Skeletal muscle satellite cell (primary cell): ENCODE measurements around the gene ABCA3.
"Not testable (repeated sequence)": the region's sequence is repeated elsewhere in the genome, so short reads cannot be mapped to it uniquely, and the experiment has no call there.

Experiments
- H3K27me3 ChIP-seq: 2 replicates; pipeline ENCODE4 v1.7.0; 2013; ENCODE audit warnings: low read length; ENCODE audit not compliant: control insufficient read depth, insufficient read depth
- H3K36me3 ChIP-seq: 2 replicates; pipeline ENCODE4 v1.7.0; 2013; ENCODE audit warnings: mild to moderate bottlenecking, control low read depth, low read length; ENCODE audit not compliant: insufficient read depth
- H3K4me1 ChIP-seq: 2 replicates; pipeline ENCODE4 v1.7.0; 2013; ENCODE audit warnings: low read length; ENCODE audit not compliant: control insufficient read depth, insufficient read depth
- H3K4me2 ChIP-seq: 2 replicates; pipeline ENCODE4 v1.7.0; 2013; ENCODE audit warnings: mild to moderate bottlenecking, low read length
- H3K4me3 ChIP-seq: 2 replicates; pipeline ENCODE4 v1.7.0; 2013; ENCODE audit warnings: low read length
- H3K9ac ChIP-seq: 2 replicates; pipeline ENCODE4 v1.7.0; 2013; ENCODE audit warnings: mild to moderate bottlenecking, low read depth, low read length, moderate library complexity
- H3K9me3 ChIP-seq: replicated peaks from 2 replicates; pipeline ENCODE4 v1.7.0; 2013; ENCODE audit warnings: mild to moderate bottlenecking, control low read depth, low read length

The ABCA3 gene

DNA sequence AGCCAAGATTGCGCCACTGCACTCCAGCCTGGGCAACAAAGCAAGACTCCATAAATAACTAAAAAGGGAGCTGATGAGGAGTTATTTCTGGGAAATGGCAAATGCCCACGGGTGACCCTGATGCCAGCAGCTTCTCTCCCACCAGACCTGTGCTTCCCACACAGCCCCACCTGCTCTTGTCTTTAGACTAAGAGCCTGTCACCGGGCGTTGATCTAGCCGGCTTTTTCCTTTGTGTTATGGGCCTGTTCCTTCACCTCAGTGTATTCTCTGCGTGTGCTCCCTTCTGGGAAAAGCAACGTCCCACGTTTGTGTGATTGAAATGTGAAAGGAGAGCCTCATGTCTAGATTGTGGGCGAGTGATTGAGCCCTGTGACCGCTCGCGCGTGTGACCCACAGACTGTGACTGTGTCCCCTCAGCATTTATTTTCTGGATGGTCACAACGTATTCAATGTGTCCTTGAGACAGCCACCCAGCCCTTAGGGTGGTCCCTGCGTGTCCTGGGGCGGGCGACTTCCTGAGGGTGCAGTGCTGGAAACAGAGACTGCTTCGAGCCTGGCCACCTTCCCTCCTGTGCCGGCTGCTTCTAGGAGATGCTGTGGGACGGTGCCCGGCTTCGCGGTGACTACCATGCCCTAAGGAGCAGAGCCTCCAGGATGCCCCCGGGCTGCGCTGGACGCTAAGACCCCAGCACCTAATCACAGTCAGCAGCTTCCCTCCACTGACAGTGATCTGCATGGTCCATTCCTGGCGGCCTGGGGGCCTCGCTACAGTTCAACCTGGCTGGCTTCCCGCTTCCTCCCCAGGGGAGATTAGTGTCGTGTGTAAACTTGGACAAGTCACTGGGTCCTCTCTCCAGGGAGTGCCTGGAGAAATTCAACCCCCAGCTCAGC is 64.8 kb downstream of the ABCA3 start:
- Histone ChIP-seq H3K4me2 (no peak overlapping the region), H3K4me3 (no peak overlapping the region), H3K9me3 (no peaks in the 10 kb centered on the region), H3K4me1 (no peaks in the 10 kb centered on the region), H3K27me3 (peaks cover 9% of the 10 kb centered on the region), H3K36me3 (no peaks in the 10 kb centered on the region), H3K9ac (no peak overlapping the region)

GRCh38 chr16:2273931-2274330 is 66.6 kb downstream of the ABCA3 start:
- Histone ChIP-seq H3K9me3 (no peaks in the 10 kb centered on the region), H3K27me3 (peaks cover 3% of the 10 kb centered on the region), H3K9ac (no peak overlapping the region), H3K4me1 (peaks cover 10% of the 10 kb centered on the region), H3K36me3 (no peaks in the 10 kb centered on the region), H3K4me2 (no peak overlapping the region), H3K4me3 (no peak overlapping the region)

GRCh38 chr16:2273484-2273883 is 67.0 kb downstream of the ABCA3 start:
- H3K4me3 ChIP-seq, result no peak overlapping the region
- H3K36me3 ChIP-seq, result no peaks in the 10 kb centered on the region
- no peaks in the 10 kb centered on the region for H3K9me3 ChIP-seq
- H3K9ac ChIP-seq, result no peak overlapping the region
- H3K4me2 ChIP-seq, result no peak overlapping the region
- H3K4me1 ChIP-seq, result peaks cover 10% of the 10 kb centered on the region
- H3K27me3 ChIP-seq, result peaks cover 2% of the 10 kb centered on the region

DNA sequence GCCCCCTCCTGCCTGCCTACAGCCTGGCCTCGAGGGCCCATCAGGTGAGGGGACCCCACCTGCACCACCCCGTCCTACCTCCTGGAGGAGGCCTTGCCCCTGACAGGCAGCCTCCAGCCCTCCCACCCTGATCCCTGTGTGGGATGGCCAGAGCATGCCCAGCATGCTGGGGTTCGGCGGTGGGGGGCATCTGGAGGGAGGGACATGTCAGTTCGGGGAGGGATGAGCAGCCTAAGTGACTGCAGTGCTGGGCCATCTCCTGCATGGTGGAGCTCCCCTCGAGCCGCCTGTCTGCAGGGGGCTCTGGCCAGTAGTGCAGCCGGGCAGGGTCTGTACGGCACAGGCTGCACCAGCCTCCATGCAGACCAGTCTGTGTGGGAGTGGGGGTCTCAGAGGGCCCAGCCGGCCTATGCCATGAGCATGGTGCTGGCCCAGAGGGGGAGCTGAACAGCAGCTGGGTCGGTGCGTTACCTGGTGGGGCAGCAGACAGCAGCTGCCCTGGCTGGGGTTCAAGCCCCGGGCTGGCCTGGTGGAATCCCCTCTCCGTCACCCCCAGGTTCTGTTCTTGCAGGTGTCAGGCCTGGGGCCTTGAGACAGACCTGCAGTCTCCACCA is 68.6 kb downstream of the ABCA3 start:
- Histone ChIP-seq H3K4me3 (no peak overlapping the region), H3K9ac (no peak overlapping the region), H3K4me2 (no peak overlapping the region), H3K9me3 (no peaks in the 10 kb centered on the region), H3K27me3 (no peaks in the 10 kb centered on the region), H3K36me3 (no peaks in the 10 kb centered on the region), H3K4me1 (peaks cover 10% of the 10 kb centered on the region)

DNA sequence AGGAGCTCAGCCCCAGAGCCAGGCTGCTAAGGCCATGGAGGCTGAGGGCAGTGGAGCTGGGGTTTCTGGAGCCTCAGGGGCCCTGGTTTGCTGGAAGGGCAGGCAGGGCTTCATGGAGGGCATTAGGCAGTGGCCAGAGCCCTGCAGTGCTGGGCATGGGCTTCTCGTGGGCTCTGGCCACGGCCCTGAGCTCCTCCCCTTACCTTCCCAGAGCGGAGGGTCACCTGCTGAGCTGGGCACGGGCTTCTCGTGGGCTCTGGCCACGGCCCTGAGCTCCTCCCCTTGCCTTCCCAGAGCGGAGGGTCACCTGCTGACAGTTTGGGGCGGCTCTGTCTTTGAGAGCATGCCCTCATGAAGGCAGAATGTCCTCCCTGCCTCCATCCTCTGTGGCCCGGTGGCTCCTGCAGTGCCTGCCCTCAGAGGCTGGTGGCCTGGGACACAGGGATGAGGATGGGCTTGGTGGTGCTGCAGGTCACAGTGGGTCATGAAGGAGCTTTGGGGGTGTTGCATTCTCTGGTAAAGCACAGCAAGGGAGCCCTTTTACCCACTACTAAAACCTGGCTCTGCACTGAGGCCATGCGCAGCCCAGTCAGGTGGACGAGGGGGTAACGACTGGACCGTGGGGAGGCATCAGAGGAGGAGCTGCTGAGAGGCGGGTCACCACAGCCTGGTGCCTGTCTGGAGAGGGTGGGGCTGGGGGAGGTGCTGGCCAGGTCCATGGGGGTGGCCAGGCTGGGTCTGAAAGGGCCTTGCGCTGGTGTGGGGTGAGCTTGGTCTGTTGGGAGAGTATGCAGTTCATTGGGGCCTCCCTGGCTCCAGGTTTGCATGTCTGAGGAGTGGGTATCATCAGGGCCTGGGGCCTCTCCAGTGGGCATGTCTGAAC is 69.7 kb downstream of the ABCA3 start:
- no peaks in the 10 kb centered on the region for H3K27me3 ChIP-seq
- H3K4me3 ChIP-seq, result no peak overlapping the region
- H3K4me1 ChIP-seq, result peaks cover 16% of the 10 kb centered on the region
- H3K36me3 ChIP-seq, result peaks cover under 1% of the 10 kb centered on the region
- no peak overlapping the region for H3K4me2 ChIP-seq
- H3K9ac ChIP-seq, result no peak overlapping the region
- H3K9me3 ChIP-seq, result no peaks in the 10 kb centered on the region

- Histone ChIP-seq H3K4me3 (no peak overlapping the region), H3K36me3 (peaks cover 4% of the 10 kb centered on the region), H3K9me3 (no peaks in the 10 kb centered on the region), H3K27me3 (no peaks in the 10 kb centered on the region), H3K4me1 (peaks cover 19% of the 10 kb centered on the region), H3K9ac (no peak overlapping the region), H3K4me2 (peak overlapping the region; percentile 79)
These were observed 70.5 kb downstream of the ABCA3 start for GRCh38 chr16:2270070-2270462.

- Histone ChIP-seq H3K9ac (peak within 1 kb of the TSS; percentile 82), H3K27me3 (no peaks in the 10 kb centered on the region), H3K4me1 (peaks cover 35% of the 10 kb centered on the region), H3K9me3 (no peaks in the 10 kb centered on the region), H3K36me3 (peaks cover 22% of the 10 kb centered on the region), H3K4me2 (peak within 1 kb of the TSS; percentile 79), H3K4me3 (peak within 1 kb of the TSS; percentile 80)
These were observed 72.4 kb downstream of the ABCA3 start, which contains the start of gene RNPS1 for GRCh38 chr16:2267913-2268666. RNPS1 (minus strand) TSS chr16:2268126; CDS start chr16:2264643, 3,483 bp downstream.

DNA sequence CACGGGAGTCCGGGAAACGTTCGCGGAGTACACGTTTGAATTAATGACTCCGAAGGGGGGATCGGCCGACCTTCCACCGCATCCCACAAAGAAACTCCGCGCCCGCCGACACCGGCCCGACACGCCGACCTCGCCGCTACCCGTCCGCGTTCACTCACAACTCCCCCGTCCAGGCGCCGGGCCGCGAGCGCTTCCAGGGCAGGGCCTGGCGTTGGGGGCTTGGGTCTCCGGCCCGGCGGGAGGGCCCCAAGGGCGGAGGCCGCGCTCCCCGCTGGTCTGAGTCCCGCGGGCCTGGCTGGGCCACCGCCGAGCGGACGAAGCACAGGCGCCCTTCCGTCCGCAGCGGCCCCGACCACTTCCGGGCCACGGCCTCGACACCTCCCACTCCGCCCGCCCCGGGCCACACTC is 73.0 kb downstream of the ABCA3 start:
- not testable (repeated sequence) for H3K27me3 ChIP-seq, H3K9me3 ChIP-seq
- H3K36me3 ChIP-seq, result peaks cover 28% of the 10 kb centered on the region
- H3K4me3 ChIP-seq, result peak overlapping the region; percentile 80
- H3K9ac ChIP-seq, result peak overlapping the region; percentile 82
- peak overlapping the region; percentile 79 for H3K4me2 ChIP-seq
- H3K4me1 ChIP-seq, result peaks cover 35% of the 10 kb centered on the region

- H3K4me2 ChIP-seq, result peak overlapping the region; percentile 79
- H3K4me1 ChIP-seq, result peaks cover 35% of the 10 kb centered on the region
- peak overlapping the region; percentile 82 for H3K9ac ChIP-seq
- H3K27me3 ChIP-seq, H3K9me3 ChIP-seq: not testable (repeated sequence)
- peak overlapping the region; percentile 80 for H3K4me3 ChIP-seq
- H3K36me3 ChIP-seq, result peaks cover 34% of the 10 kb centered on the region
These were observed 73.6 kb downstream of the ABCA3 start for GRCh38 chr16:2266887-2267286.

DNA sequence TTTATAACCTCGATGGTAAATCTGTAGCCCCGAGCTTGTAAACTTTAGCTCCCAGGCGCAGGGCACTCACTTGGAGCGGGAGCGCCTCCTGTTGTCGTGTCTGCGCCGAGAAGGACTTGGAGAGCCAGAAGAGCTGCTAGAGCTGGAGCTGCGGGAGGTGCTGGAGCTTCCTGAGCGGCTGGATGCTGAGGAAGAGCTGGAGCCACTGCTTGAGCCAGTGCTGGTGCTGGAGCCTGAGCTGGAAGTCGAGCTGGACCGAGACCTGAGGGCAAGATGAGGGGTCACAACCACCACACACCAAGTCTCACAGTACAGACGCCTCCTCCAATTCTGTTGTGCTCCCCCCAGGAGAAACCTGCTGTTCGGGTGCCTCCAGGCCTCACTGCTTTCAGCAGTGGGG is 77.5 kb downstream of the ABCA3 start:
- H3K4me2 ChIP-seq, H3K27me3 ChIP-seq, H3K9me3 ChIP-seq, H3K4me3 ChIP-seq, H3K9ac ChIP-seq: not testable (repeated sequence)
- H3K36me3 ChIP-seq, result peaks cover 63% of the 10 kb centered on the region
- peaks cover 24% of the 10 kb centered on the region for H3K4me1 ChIP-seq

DNA sequence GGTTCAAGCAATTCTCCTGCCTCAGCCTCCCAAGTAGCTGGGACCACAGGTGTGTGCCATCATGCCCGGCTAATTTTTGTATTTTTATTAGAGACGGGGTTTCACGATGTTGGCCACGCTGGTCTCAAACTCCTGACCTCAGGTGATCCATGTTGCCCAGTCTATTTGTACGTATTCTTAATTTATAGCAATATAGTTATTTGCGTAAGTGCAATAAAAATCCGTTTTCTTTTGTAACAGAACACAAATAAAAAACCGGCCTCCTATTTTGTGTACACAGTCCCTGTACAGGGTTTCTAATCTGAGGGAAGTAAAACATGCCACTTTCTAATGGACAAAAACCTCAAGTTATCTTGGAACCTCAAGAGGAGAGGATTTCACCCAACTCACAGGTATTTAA is 80.3 kb downstream of the ABCA3 start:
- Histone ChIP-seq H3K4me1 (peaks cover 25% of the 10 kb centered on the region), H3K27me3 (no peaks in the 10 kb centered on the region), H3K9me3 (no peaks in the 10 kb centered on the region), H3K4me2 (no peak overlapping the region), H3K9ac (no peak overlapping the region), H3K4me3 (no peak overlapping the region), H3K36me3 (peaks cover 87% of the 10 kb centered on the region)
